Cardiac fibroblast (primary cell): Measurements from ENCODE around the gene CLEC16A.
A peak's percentile ranks its signal among the peaks of the same experiment; 100 is the strongest.

Experiments
- DNase-seq, 2 donors: peaks; one replicate each; pipeline versions ENCODE4 v3.0.0 to v3.0.0-alpha.2; 2010; ENCODE audit warnings: low read depth in 2 of 2
- H3K4me3 ChIP-seq, 2 donors: replicated peaks in 1 of 2; 1 replicate in 1 of 2; 2 replicates in 1 of 2; pipeline ENCODE4 v1.5.1; 2011; ENCODE audit warnings: low read depth in 2 of 2, low read length in 2 of 2, mild to moderate bottlenecking in 2 of 2, moderate library complexity in 1 of 2
- TF ChIP-seq, protein P1 (sequence below): IDR thresholded peaks from one replicate; pipeline ENCODE4 v1.5.1; 2011; ENCODE audit warnings: low read depth, mild to moderate bottlenecking, low read length, inconsistent platforms

CLEC16A gene

DNA sequence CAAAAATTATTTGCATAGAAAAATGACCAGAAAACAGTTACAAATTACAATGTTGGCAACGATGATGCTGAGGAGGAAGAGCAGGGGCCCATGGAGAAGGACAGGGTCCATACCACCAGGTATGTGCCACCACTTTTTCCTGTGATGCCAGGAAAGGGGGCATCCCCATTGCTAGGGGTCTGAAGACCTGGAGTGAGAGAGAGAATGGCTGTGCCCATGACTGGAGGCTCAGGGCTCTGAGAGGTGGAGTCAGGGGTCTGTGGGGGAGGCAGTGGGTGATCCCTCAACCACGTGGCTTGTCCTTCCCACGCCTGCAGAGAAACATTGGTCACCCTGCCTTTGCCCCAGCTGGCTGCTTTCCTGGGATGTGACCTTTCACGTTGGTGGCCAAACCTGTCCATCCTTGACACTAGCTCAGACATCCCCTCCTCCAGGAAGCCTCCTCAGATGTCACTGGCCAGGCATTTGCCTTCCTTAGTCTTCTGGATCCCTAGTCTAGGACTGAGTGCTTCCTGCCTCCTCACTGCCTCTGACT is 260.2 kb downstream of the CLEC16A start:
- no peak for DNase-seq
- H3K4me3 ChIP-seq, result no peak overlapping the region
- TF ChIP-seq, protein P1, sequence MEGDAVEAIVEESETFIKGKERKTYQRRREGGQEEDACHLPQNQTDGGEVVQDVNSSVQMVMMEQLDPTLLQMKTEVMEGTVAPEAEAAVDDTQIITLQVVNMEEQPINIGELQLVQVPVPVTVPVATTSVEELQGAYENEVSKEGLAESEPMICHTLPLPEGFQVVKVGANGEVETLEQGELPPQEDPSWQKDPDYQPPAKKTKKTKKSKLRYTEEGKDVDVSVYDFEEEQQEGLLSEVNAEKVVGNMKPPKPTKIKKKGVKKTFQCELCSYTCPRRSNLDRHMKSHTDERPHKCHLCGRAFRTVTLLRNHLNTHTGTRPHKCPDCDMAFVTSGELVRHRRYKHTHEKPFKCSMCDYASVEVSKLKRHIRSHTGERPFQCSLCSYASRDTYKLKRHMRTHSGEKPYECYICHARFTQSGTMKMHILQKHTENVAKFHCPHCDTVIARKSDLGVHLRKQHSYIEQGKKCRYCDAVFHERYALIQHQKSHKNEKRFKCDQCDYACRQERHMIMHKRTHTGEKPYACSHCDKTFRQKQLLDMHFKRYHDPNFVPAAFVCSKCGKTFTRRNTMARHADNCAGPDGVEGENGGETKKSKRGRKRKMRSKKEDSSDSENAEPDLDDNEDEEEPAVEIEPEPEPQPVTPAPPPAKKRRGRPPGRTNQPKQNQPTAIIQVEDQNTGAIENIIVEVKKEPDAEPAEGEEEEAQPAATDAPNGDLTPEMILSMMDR, result no peak

- H3K4me3 ChIP-seq, result no peak overlapping the region
- TF ChIP-seq, protein P1, result no peak
- DNase-seq, result peak in 1 of 2 donors; percentile 26
Measured at GRCh38 chr16:11205065-11205699, 260.8 kb downstream of the CLEC16A start.

GRCh38 chr16:11205754-11206581 is 261.6 kb downstream of the CLEC16A start:
- TF ChIP-seq, protein P1, result no peak
- H3K4me3 ChIP-seq, result no peak overlapping the region
- peak; percentile 80 for DNase-seq

DNA sequence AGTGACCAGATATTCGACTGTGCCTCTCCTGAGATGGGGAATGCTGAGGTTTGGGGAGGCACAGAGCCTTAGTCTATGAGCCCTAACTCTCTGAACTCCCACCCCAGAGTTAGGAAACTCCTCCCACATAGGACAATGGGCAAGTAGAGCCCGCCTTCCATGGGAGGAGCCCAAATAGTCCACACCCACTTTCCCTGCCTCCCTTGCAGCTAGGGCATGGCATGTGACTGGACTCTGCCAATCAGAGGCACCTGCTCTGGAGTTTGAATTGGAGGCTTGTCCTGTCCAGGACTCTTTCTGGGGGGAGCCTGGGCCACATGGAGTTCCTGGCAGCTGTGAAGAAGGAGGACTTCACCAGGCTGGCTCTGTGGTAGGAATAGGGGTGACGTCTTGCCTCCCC is 263.3 kb downstream of the CLEC16A start:
- TF ChIP-seq, protein P1, result no peak
- no peak overlapping the region for H3K4me3 ChIP-seq
- peak in 1 of 2 donors; percentile 27 for DNase-seq

GRCh38 chr16:11208916-11209665 is 264.7 kb downstream of the CLEC16A start:
- TF ChIP-seq, protein P1, result no peak
- DNase-seq, result peak in 1 of 2 donors; percentile 62

DNA sequence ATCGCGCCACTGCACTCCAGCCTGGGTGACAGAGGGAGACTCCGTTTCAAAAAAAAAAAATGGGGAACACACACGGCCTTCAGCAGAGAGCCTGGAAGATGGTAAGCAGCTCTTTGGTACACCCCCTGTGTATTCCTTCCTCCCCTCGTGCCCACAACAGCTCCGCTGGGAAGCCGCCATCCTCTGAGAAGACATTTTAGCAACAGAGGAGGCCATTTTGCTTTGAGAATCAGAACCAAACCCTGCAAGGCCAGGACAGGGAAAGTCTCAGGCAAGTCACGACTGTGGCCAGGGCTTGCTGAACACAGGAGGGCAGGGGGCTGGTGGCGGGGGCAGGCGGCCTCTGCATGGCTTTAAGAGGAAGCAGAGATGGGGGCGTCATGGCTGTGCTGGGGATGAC is 265.9 kb downstream of the CLEC16A start:
- TF ChIP-seq, protein P1, result no peak

More at GRCh38 chr16:11208916-11209665, 264.7 kb downstream of the CLEC16A start:
- H3K4me3 ChIP-seq, result no peak overlapping the region

More for the DNA sequence above, 265.9 kb downstream of the CLEC16A start:
- no peak overlapping the region for H3K4me3 ChIP-seq
- DNase-seq, result no peak
